ENCODE data around the gene HS3ST4. TPM values are rescaled to one million over a fixed set of nuclear protein-coding genes. Genes with fewer than 3 reads are reported as not detected.

The HS3ST4 gene
- total and polyA plus RNA-seq, 10 of the 15 experiments (the other 5 are each of a cell fraction or from before 2014, with no cell fraction given), result 0.05 TPM; not detected in 9

DNA sequence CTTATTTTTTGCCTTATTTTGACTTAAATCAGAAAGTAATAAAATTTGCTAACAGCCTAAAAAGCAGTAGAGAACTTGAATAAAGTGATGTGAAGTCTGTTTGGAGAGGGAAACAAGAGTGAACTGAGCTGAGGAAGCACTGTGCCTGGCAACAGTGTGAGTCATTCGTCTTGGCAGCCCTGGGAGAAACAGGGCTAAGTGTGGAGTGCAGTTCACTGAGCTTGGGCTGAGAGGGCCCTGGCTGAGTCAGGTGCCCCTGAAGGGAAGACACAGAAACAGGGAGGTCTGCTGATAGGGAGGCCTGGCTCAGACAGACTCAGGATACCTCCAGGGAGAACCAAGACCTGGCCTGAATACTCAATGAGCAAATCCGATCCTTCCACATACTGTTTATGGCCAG lies 132.1 kb downstream of the HS3ST4 start:
- Histone ChIP-seq H4K20me1 (ENCODE audit: control insufficient read depth, insufficient read depth) (no peaks in the 10 kb centered on the region), H3K27ac (ENCODE audit: control insufficient read depth, insufficient read depth) (no peak overlapping the region), H3K27me3 (replicated peaks in 1 of 2; ENCODE audit: control insufficient read depth in 2 of 2, insufficient read depth in 2 of 2, low read length in 1 of 2) (no peaks in the 10 kb centered on the region), H3K4me2 (ENCODE audit: control insufficient read depth, insufficient read depth) (no peak overlapping the region), H3K9ac (ENCODE audit: control insufficient read depth, insufficient read depth, low read length) (no peak overlapping the region), H3K4me3 (no peak overlapping the region), H2AFZ (ENCODE audit: control insufficient read depth, low read depth, low read length) (no peak overlapping the region), H3K4me1 (ENCODE audit: control insufficient read depth, insufficient read depth, low read length) (no peaks in the 10 kb centered on the region), H3K9me3 (replicated peaks; ENCODE audit: control insufficient read depth, insufficient read depth, low read length) (no peaks in the 10 kb centered on the region), H3K79me2 (ENCODE audit: control insufficient read depth, insufficient read depth, low read length) (no peaks in the 10 kb centered on the region), H3K36me3 (ENCODE audit: control insufficient read depth in 2 of 2, insufficient read depth in 2 of 2, low read length in 1 of 2) (no peaks in the 10 kb centered on the region)
- intact Hi-C loops (cut with micrococcal nuclease; ENCODE audit: unreplicated experiment), result no loop called here
- POLR2A ChIA-PET, result no interaction called here
- no peak for FAIRE-seq
- BruUV-seq (replicated peaks), result no TSS peak
- CTCF ChIA-PET, result no interaction called here
- no peak for DNase-seq (ENCODE audit: low read depth, low spot score)
- in situ Hi-C loops (cut with MboI), result no loop called here
- TF ChIP-seq PAX8 (IDR thresholded peaks at IDR 0.05), result no peak
- no peak for TF ChIP-seq IRF4 (IDR thresholded peaks at IDR 0.05; ENCODE audit: low read depth, low read length)
- no peak for TF ChIP-seq RUNX3 (IDR thresholded peaks at IDR 0.05; ENCODE audit: low read length)
- TF ChIP-seq KAT2A (conservative IDR thresholded peaks at IDR 0.05; ENCODE audit: control insufficient read depth, low read depth, low read length), result no peak
- no peak for TF ChIP-seq MTA2 (IDR thresholded peaks at IDR 0.05; ENCODE audit: low read depth)
- TF ChIP-seq, protein P1, sequence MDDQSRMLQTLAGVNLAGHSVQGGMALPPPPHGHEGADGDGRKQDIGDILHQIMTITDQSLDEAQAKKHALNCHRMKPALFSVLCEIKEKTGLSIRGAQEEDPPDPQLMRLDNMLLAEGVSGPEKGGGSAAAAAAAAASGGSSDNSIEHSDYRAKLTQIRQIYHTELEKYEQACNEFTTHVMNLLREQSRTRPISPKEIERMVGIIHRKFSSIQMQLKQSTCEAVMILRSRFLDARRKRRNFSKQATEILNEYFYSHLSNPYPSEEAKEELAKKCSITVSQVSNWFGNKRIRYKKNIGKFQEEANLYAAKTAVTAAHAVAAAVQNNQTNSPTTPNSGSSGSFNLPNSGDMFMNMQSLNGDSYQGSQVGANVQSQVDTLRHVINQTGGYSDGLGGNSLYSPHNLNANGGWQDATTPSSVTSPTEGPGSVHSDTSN (IDR thresholded peaks at IDR 0.05; ENCODE audit: insufficient replicate concordance, low read depth, low read length), result no peak
- TF ChIP-seq FOXM1 (IDR thresholded peaks at IDR 0.05; ENCODE audit: low read depth, low read length), result no peak
- TF ChIP-seq NFIC (IDR thresholded peaks at IDR 0.05; ENCODE audit: low read depth, low read length), result no peak
- TF ChIP-seq HDAC2 (IDR thresholded peaks at IDR 0.05), result no peak
- no peak for TF ChIP-seq ZNF384 (IDR thresholded peaks at IDR 0.05; ENCODE audit: borderline replicate concordance, low read depth, low read length)
- ATAC-seq, result no peak
- WGBS (ENCODE audit: insufficient coverage, insufficient replicate concordance, low lambda C conversion rate, missing lambda C conversion rate), result 48% methylated on average over 2 of the region's 2 CpGs
- SMC1A ChIA-PET (ENCODE audit: uncharacterized antibody, unreplicated experiment), result no interaction called here
- RAD21 ChIA-PET (ENCODE audit: unreplicated experiment), result no interaction called here

All from GM12878 (cell line).